OCI-LY1 (cell line): ENCODE data around the gene CFAP77.

Experiments used
- CTCF ChIP-seq: fragments of 200-600 bp; sonication (generic), shearing (Covaris generic); IDR thresholded peaks from 2 replicates; pipeline ENCODE4 v1.5.1; 2017; ENCODE audit warnings: mild to moderate bottlenecking, antibody characterized with exemption, low read length, moderate library complexity, mixed read lengths
- EZH2 ChIP-seq: fragments of 200-600 bp; sonication (generic), shearing (Covaris generic); IDR thresholded peaks from 2 replicates; pipeline ENCODE4 v1.8.0; 2017; ENCODE audit warnings: borderline replicate concordance, mixed run types, mild to moderate bottlenecking, antibody characterized with exemption, low read length, moderate library complexity, mixed read lengths

DNA sequence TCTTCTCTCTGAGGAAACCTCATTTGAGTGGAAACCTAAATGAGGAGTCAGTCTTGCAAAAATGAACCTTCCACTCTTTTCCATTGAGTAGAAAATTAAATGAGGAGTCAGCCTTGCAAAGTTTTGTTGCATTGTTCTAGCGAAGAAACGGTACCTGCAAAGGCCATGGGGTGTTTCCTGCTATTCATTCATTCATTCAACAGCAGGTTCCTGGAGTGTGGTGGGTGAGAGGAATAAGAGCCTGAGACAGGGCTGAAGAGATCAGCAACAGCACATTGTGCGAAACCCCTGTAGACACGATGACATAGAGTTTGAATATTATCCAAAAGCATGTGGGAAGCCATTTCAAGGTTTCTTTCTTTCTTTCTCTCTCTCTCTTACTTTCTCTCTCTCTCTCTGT lies 40.6 kb upstream of the CFAP77 start:
- TF ChIP-seq CTCF (no peak), EZH2 (no peak)
